HS-27A (cell line): ENCODE results near the gene C15orf39.
"Not testable (repeated sequence)": the region's sequence is repeated elsewhere in the genome, so short reads cannot be mapped to it uniquely, and the experiment has no call there.

Experiments used
- DNase-seq: peaks from one replicate; pipeline ENCODE4 v3.0.0-alpha.2; 2012; ENCODE audit warnings: low read depth, missing footprints

Gene C15orf39

DNA sequence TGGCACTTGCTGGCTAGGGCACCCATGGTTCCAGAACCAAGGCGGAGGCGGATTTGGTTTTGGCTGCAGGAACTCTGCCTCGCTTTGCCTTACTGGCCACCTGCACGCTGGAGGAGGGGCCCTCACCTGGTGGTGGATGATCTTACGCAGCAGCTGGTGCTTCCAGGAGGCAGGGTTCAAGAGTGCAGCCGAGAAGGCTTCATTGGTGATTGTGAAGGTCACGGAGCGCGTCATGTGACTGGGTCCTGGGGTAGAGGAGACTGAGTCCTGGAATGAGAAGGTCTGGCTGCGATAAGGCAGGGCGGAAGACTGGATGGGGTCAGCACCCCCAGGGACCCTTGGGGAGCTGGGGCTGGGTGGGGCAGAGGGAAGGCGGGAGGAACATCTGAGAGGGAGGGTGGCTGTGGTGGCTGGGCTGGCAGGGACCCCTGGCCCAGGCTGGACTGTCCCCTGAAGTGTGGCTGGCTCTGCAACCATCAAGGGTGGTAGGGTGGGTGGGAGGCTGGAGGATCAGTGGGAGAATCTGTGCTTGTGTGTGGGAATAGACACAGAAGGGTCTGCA is 30.7 kb downstream of the C15orf39 start:
- no peak for DNase-seq

DNA sequence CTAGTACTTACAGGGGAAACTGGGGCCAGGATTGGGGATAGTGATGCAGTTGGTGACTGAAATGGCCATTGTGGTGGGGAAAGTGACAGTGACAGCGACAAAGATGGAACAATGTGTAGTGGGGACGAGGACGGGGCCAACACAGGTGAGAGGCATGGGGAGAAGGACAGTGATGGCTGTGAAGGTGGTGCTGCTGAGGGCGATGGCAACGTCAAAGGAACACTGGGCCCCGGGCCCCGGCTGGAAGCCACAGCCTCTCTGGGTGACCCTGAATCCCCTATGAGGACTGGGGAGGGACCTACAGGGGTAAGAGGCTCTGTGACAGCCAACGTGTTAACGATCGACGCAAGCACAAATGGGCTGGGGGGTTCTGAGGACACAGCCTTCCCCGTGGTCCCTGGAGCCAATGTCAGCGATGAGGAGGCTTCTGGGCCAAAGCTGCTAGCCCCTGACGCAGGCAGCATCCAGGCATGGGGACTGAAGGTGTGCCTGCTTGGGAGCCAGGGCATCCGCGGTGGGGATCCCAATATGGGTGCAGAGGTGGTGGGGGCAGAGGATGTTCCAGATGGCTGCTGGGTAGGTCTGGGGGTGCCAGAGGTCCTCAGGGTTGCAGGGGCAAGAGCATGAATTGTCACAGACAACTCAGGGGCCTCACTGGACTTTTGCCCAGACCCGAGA is 31.3 kb downstream of the C15orf39 start:
- no peak for DNase-seq

DNA sequence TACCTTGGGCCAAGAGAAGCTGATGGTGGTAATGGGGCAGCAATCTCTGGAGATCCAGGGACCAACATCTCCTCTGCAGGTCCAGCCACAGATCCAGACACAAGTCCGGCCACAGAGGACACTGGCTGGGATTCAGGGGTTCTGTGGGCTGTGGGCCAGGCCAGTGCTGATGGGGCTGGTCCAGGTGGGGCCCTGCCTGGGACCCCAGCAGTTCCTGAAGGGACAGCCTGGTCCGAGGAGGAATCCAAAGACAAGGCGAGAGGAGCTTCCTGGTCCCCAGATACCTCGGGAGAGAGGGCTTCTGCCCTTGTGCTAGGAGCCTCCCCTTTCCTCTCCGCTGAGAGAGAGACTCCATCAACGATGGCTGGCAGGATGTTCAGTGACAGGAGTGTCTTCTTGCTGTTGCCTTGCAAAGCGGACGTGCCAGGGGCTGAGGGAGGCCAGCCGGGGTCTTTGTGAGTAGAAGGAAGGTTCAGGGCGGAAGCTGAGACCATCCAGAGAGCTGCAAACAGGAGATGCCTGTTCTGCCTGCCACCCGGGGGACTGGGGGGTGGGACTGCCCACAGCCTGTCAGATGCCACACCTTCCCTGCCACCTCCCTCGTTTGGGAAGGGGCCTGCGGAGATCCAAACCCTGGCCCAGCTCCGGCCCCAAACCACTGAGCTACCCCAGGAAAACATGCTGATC is 32.0 kb downstream of the C15orf39 start:
- DNase-seq: no peak

DNA sequence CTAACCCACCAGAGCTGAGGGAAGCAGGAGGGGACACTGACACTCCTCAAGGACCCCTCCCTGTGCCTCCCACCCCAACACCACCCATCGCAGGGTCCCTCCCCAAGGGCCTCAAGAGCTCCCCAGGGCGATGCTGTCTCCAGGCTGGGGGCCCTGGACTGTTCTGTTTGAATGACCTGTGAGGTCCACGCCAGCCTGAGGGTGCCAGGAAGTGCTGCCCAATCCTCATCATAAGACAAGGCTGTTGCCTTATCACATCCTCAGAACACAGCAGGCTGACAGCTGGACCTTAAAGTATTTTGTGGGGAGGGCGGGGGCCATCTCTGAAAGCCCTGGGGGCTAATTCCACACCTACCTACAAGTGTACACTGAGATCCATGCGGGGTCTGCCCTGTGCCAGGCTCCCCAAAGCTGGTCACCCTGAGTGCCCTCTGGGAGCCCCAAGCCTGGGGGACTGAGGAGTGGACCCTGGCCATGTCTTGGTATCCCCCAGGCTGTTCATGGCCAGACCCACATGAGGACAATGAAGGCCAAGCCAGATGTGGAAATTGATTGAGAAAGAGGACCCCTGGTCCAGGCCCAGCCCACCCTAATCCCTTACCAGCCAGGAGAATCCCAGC is 32.6 kb downstream of the C15orf39 start:
- DNase-seq: no peak

DNA sequence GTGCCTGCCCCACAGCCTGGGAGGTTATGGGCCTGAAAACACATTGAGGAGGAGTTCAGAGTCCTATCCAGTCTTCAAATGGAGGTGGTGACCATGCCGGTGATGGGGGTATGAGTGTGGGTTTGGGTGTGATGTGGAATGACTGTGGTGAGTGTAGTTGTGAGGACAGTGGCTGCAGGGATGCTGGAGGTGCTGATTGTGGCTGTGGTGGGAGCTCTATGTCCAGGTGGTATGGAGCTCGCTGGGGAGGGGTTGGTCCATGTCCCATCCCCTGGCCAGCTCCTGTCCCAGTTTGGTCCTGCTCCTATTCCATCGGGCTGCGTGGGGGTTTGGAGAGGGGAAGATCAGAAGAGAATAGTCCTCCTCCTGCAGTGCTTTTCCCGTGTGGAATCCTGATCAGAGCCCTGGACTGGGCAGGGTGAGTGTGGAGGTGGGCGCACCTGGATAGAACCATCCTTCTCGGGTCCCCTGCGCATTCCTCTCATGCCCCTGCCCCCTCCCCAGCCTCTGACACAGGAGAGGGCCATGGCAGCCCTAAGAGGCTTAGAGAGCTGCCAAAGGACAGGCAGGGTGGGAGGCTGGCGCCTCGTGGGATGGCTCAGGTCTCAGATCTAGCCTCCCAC is 33.5 kb downstream of the C15orf39 start:
- DNase-seq: no peak

DNA sequence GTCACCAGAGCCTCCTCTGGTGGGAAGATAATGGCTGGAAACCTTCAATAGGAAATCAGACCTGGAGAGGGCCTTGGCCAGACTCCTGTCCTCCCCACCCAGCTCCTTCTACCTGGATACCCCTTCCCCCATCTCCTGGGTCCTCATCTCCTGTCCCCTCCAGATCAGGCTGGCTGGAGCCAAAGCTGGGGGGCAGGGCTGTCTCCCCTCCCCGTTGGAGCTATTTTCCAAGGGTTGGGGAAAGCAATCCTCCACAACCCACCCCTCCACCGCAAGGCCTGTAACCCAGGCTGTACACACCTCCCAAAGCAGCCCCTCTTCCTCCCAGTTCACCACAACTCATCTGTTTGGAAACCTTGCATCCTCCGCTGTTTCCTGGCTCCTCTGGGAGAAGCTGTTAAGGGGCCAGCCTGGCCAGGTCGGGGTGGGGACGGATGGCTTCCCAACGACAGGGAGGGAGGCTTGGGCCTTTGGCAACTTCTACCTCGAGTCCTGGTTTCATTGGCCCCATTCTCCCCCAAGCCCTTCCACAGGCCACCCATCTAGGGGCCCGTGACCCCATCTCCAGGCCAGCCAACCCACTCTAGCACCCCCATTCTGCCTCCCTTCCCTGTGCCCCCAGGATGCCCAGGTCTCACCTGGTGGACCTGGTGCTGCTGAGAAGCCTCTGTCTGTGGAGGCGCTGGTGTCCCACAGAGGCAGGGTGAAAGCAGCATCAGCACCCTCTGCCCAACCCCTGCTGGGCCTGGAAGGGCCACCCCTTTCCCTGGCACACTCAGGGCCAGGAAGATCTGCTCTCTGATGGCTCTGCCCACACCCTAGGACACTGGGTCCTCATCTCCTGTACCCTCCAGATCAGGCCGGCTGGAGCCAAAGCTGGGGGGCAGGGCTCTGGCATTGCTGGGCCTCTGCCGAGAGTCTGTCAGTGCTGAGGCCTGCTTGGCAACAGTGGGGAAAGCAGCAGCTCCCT is 34.4 kb downstream of the C15orf39 start:
- no peak for DNase-seq

DNA sequence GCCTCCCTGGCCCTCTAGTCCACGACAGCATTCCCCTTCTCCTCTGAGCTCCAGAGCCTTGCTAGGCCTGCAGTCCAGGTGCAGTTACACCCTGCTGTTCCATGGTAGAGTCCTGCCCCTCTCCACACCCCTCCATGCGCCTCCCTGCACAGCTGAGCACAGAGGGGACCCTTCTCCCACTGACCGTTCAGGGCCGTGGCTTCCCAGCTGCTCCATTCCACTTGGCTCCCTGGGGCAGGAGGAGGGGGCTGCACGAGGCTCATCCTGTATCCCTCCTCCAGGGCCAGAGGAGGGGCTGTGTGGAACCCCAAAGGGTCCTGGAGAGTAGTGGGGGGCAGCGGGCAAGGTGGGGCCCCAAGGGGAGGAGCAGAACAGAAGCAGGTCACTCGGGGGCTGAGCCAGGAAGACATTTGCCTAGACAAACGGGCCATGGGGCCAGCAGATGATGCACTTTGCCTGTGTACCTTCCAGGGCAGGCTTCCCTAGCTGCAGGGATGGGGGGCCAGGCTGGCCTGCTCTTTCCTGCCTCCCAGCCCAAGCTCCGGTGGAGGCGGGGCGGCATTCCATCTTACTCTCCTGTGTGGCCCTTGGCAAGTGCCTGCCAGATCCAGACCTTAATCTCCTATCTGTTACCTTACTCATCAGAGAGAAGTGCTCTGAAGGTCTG is 35.8 kb downstream of the C15orf39 start:
- DNase-seq: no peak

DNA sequence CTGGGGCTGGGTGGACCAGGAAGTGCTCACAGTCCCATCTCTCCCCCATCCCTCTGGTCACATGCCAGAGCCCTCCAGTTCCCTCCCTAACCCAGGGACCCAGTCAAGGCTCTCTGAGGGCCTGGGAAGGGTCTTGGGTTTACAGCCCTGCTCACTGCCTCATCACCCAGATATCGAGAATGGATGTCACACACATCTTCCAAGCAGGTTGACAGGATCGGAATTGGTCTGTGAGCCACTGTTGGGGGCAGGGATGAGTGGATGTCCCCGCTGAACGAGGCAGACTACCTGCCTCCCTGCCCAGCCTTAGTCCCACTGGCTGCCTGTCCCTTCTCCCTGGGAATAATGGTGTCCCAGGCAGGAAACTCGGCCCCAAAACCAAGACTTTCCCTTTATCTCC is 36.5 kb downstream of the C15orf39 start:
- no peak for DNase-seq

DNA sequence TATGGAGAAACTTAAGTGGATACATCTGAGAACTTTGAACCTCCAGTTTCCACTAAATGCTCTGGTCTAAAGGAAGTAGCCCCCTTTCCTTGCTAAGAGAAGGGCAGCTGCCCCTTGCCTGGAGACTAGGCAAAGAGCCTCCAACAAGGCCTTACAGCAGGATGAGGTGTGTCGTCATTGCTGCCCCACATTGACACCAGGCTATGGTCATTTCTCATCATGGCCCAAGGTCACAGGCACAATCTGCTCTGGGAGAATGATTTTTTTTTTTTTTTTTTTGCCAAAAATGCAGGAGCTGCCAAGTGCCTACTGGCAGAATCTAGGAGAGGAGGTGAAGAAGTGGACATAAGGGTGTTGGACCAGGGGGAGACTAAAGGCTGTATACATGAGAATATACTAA is 44.1 kb downstream of the C15orf39 start:
- DNase-seq: not testable (repeated sequence)

DNA sequence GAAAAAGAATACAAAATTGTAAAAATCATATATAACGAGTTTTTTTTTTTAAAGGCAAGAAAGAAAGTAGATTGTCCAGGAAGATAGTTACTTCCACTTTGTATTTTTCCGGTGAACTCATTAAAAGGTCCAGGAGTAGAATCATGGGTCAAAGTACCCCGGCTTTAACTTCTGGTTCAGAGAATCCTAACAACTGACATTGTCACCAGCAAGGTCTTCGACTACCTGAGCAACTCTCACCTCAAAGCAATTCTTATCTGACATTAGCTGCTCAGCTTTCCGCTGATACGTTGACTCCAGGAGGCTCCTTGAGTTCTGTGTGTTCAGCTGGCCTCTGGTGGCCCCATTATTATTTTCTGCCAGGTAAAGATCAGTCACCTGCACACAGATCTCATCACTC is 47.3 kb downstream of the C15orf39 start:
- DNase-seq: not testable (repeated sequence)

DNA sequence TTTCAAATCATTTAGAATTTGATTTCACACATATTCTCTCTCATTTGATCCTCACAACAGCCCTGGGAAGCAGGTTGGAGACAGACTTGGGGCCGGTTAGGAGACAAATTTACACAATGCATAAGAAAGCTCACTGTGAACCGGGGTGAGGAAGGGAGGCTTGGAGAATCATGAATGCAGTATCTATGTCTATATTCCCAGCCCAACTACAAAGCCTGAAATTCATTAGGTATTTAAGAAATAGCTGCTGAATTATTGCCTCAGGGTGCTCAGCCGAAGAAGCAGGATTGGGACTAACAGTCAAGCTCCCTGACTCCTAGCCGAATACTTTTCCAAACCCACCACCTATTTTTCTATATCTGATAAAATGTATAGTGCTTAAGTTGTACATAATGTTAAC is 48.0 kb downstream of the C15orf39 start:
- DNase-seq: no peak

DNA sequence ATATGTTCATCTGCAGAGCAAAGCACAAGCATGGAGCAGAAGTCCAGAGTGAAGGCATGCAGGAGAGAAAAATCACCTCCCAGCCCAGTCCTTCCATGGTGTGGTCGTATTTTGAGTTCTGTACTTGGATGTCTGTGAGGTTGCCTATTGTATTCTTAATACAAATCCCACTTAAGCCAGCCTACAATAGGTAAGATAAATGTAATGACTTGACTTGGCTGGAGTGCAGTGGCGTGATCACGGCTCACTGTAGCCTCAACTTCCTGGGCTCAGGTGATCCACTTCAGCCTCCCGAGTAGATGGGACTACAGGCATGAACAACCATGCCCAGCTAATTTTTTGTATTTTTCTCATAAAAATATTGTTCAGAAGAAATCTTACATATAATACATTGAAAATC is 49.7 kb downstream of the C15orf39 start:
- not testable (repeated sequence) for DNase-seq

DNA sequence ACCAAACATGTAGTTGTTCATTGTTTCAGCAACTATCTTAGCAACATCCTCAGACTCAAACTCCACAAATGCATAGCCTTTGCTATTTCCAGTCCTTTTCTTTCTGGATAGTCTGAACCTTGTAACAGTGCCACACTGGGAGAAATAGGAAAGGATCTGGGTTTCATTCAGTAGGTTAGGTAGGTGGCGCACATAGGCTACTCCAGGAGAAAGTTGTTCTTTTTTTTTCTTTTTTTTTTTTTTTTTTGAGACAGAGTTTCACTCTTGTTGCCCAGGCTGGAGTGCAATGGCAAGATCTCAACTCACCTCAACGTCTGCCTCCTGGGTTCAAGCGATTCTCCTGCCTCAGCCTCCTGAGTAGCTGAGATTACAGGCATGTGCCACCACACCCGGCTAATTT is 50.6 kb downstream of the C15orf39 start:
- DNase-seq: not testable (repeated sequence)

DNA sequence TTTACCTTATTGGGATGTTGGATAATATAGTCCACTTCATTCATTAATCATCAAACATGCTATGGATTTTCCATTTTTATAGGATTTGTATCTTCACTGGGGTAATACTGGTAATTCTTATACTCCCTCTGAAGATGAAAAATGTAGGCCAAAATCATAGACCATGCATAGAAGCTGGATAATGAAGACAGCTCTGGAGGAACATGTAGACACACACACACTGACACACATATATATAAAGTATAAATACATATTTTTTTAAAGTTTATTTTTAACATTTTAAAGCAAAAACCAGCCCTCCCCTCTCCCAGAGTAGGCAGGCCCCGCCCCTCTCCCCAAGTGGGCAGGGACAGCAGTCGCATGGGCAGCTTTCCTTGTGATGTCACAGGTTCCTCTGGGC is 56.4 kb downstream of the C15orf39 start, which contains the start of gene GOLGA6C:
GOLGA6C (plus strand) TSS at position 301 of the 400 bp plus-strand sequence. CDS start 265 bp downstream, outside the sequence.
- not testable (repeated sequence) for DNase-seq

DNA sequence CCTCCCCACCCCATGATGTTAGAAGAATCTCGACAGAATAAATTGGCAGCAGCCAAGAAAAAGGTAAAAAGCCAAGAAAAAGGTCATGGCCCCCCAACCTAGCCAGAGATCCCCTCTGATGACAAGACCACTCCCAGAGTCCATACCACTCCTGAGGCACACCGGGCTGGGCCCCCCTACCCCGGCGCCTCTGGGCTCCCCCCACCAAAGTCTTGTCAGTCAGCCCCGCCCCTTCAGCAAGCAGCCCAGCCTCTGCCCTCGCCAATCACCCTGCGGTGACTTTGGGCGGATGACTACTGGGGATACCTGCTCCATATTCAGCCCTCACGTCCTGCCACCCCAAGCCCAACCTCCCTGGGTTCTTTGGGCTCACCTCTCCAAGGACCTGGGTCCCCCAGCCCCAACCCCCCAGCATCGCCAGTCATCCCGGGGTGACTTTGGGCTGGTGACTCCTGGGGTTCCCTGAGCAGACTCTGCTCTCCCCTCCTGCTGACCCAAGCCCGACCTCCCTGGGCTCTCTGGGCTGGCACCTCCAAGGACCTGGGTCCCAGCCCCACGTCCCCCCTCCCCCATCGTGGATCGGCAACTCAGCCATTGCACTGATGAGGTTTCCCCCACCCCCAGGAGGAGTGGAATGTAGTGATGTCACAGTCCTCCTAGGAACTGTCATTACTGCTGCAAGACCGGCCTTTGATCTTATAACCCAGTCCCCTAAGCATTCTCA is 57.1 kb downstream of the C15orf39 start:
- not testable (repeated sequence) for DNase-seq

DNA sequence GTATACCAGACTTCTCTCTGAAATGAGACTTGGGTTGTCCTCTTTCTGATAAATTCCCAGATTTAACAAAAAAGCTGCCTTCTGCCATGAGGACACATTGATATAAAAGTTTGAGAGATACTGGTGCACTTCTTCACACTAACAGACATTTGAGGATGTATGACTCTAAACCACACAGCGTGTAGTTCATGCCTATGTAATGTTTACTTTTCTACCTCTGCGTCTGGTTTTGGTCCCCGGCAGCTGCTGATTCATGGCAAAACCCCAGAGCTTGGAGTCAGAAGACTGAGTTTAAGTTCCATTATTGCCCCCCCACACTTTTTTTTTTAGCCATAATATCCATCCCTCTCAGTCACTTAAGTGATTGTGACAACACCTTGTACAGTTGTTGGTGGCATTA is 58.2 kb downstream of the C15orf39 start:
- DNase-seq: not testable (repeated sequence)
